Measurements from ENCODE around the gene PPM1M.

PPM1M gene

DNA sequence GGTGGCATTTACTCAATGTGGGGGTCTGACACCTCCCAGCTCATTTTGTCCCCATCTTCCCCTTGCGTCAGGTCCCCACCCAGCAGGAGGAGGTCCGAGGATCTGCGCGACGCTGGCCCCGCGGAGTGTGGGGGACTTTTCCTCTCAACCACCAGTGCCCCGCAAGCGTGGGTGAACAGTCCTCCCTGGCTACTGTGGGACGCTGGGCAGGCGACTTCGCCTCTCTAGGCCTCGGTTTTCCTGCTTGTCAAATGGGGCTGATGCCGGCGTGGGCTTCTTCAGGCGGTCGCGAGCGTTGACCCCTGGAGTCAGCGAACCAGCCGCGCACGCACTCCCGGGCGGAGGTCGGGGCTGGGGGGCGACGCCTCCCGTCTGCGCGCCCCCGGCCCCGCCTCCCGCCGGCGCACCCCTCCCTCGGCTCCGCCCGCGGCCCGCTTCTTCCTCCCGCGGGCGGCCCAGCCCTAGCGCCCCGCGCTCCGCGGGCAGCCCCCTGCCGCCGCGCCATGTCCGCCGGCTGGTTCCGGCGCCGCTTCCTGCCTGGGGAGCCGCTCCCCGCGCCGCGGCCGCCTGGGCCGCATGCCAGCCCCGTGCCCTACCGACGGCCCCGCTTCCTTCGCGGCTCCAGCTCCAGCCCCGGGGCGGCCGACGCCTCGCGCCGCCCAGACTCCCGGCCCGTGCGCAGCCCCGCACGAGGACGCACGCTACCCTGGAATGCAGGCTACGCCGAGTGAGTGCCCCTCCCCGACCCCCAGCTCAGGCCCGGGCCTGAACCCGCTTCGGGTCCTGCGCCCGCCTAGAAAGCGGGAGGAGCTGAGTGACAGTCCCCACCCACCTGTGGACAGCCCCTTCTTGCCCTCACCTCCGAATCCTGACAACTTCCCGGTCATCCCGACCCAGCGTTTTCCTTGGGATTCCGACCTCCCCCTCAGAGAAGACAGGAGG is at the start of gene PPM1M:
Gene PPM1M, plus strand, starts transcription at position 438 of the 942 bp plus-strand sequence. Its CDS starts 66 bp downstream, at position 504.
- DNase-seq (ENCODE audit: low read depth in 2 of 2) = no peak

DNA sequence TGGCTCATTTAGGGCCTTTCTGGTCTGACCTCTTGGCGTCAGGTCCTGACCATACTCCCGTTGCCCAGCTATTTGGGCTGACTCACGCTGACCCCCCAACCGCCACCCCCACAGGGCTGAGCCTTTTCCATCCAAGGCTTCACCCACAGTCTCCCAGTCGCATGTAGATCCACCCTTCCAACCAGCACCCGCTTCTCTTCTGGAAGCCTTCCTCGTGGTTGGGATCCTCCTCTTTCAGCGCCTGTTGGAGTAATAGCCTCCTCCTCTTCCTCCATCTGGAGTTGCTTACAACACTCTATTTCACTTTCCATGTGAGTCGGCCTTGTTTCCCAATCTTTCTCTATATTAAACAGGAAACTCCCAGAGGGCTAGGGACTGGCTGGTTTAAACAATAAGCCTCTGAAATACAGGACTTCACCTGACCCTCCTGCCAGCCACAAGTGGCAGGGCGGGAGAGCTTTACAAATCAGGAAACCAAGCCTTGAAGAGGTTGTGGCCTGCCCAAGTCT is 49.7 kb upstream of the PPM1M start:
- DNase-seq (ENCODE audit: low read depth in 2 of 2) = no peak

GRCh38 chr3:52196977-52197376 is 48.6 kb upstream of the PPM1M start:
- DNase-seq (ENCODE audit: low read depth in 2 of 2) = no peak

DNA sequence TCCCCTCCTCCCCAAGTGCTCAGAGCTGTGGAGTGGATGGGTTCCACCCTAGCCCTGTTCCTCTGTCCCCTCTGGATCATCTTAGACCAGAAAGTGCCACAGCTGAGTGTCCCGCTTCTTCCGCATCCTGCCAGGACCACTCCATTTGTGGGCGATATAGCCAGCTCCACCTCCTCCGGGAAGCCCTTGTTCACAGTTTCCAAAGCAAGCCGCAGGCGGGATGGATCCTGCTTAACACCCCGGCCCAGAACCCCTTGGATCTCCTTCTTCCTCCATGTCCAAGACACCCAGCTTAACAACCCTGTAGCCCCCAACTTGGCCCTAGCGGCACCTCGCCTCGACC is 48.1 kb upstream of the PPM1M start:
- no peak for DNase-seq (ENCODE audit: low read depth in 2 of 2)

DNA sequence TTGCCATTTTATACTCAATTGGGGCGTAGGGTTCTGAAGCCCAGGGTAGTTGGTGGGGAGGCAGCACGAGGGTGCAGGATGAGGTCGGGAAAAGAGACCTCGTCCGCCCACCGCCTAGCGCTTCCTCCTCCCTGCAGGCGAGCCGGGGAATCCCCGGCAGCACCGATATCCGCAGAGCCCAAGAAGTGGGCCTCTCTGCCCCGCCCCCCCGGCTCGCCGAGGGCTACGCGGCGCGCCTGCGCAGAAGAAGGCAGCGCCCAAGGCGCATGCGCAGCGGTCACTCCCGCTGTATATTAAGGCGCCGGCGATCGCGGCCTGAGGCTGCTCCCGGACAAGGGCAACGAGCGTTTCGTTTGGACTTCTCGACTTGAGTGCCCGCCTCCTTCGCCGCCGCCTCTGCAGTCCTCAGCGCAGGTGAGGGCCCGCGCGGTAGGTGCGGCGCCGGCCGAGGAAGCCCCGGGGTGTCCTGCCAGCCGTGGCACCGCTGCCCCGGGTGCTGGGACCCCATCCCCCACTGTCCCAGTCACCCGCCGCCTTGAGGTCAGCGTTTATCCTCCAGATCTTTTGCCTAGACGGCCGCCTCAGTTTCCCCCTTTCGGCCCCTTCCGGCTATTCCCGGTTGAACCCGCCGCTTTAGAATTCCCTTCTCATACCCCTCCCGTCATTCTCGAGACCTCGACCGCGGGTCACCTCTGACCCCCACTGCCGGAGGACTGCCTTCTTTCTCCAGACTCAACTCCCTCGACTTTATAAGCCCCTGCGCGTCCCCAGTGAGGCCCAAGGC is 47.5 kb upstream of the PPM1M start, which contains the start of gene ALAS1:
Gene ALAS1, plus strand, starts transcription at position 319 of the 784 bp plus-strand sequence. CDS start 1,082 bp downstream, outside the sequence.
- peak; percentile 85 to 91 for DNase-seq (ENCODE audit: low read depth in 2 of 2)

GRCh38 chr3:52198643-52199608 is 46.6 kb upstream of the PPM1M start:
- no peak for DNase-seq (ENCODE audit: low read depth in 2 of 2)

DNA sequence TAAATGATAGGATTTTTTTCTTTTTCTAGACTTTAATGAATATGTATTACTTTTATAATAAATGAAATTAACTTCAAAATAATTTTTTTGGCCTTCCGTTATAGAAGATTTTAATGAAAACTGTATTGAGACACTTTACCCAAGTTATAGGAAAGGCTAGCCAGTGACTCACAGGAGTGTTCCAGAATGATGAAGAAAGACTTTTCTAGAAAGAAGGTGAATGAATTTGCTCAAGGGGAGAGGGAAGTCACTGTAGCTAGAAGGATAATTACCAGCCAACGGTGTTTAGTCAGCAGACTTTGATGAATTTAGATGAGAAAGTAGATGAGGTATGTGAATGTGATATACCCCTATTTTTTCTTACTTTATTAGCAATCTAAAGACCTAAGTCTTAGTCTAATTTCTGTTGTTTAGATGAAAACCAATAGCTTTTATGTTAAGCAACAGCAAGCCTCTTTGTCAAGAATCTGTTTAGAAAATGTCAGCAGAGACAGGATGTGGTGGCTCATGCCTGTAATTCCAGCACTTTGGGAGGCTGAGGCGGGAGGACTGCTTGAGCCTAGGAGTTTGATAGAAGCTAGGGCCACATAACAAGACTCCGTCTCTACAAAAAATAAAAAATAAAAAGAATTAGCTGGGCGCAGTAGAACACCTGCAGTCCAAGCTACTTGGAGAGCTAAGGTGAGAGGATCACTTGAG is 44.4 kb upstream of the PPM1M start:
- DNase-seq (ENCODE audit: low read depth in 2 of 2) = no peak

DNA sequence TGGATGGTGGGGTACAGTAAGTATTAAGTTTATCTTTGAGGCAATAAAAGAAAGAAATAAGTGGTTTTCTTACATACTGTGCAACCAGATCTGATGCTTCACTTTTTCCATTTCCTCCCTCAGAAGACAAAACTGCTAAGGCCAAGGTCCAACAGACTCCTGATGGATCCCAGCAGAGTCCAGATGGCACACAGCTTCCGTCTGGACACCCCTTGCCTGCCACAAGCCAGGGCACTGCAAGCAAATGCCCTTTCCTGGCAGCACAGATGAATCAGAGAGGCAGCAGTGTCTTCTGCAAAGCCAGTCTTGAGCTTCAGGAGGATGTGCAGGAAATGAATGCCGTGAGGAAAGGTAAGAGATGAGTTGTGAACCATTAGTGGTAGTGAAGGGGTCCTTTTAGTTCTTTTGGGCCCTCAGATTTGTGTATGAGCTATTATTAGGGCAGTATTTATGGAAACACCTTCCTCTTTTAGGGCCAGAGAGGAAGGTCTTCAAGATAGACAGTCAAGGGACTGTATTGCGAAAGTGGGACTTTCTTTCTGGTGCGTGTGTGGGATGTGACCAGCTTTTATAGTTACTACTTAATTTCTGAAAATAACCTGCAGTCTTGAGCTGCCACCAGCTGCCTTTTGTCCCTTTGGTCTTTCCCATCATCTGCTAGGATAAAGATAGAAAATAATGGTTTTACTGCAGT is 43.0 kb upstream of the PPM1M start:
- DNase-seq (ENCODE audit: low read depth in 2 of 2) = no peak

GRCh38 chr3:52203701-52204100 is 41.9 kb upstream of the PPM1M start:
- no peak for DNase-seq (ENCODE audit: low read depth in 2 of 2)

GRCh38 chr3:52204337-52205073 is 41.1 kb upstream of the PPM1M start:
- DNase-seq (ENCODE audit: low read depth in 2 of 2) = no peak

DNA sequence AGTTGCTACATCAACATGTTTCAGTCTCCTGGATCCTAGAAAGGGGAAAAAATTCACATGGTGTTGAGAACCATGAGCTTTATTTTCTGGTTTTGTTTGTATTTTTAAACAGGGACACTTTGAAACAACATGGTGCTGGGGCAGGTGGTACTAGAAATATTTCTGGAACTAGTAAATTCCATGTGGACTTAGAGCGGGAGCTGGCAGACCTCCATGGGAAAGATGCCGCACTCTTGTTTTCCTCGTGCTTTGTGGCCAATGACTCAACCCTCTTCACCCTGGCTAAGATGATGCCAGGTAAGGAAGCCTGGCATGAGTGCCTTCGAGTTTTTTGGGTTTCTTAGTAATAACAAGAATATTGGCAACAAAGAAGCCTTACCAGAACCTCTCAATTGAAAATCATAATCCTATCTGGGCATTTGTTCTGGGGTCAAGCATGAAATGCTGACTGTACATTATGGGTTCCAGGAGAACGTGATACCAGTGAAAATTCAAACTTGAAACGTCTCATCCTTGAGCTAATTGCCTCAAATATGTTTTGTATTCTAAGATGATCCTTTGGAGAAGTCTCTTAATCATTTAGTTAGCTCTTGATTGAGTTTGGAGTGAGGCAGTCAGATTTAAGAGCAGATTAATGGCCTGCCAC is 39.7 kb upstream of the PPM1M start:
- no peak for DNase-seq (ENCODE audit: low read depth in 2 of 2)

DNA sequence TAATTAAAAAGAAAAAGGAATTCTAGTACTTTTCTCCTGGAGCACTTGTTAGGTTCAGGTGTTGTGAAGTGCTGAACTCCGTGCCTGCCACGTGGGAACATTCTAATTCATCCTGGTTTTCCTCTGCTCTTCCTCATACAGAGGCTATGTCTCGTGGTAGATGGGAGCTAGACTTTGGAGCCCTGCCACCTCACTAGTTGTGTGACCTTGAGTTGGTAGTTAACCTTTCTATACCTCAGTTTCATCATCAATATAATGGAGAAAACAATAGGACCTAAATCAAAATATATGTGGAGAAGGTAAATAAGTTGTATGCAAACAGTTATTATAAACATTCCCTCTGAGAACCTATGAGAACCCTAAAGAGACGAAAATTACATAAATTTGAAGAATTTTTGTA is 37.0 kb upstream of the PPM1M start:
- DNase-seq (ENCODE audit: low read depth in 2 of 2) = no peak

DNA sequence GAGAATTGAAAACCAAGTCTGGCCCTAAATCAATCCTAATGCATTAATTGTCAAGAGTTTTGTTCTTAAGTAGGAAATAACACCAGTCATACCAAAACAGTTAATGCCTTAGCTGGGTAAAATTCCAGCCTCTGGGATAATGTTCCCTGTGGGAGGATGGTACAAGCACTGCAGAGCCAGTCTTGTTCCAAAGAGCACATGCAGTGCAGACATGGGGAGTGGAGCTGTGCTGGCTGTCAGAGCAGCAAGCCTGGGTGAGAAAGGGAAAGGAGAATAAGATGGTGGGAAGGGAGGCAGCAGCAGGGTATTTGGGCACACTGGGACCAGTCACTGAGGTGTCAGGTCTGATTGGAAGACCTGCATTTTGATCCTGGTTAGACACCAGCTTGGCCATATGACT is 35.5 kb upstream of the PPM1M start:
- DNase-seq (ENCODE audit: low read depth in 2 of 2) = no peak

DNA sequence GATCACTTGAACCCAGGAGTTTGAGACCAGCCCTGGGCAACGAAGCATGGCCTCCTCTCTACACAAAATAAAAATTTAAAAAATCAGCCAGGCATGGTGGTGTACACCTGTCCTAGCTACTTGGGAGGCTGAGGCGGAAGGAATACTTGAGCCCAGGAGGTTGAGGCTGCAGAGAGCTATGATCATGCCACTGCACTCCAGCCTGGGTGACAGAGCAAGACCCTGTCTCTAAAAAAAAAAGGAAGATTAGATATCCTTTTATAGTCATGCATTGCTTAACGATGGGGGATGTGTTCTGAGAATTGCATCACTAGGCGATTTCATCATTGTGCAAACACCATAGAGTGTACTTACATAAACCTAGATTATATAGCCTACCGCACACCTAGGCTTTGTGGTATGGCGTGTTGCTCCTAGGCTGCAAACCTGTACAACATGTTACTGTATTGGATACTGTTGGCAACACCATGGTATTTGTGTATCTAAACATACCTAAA is 35.0 kb upstream of the PPM1M start:
- DNase-seq (ENCODE audit: low read depth in 2 of 2) = no peak

DNA sequence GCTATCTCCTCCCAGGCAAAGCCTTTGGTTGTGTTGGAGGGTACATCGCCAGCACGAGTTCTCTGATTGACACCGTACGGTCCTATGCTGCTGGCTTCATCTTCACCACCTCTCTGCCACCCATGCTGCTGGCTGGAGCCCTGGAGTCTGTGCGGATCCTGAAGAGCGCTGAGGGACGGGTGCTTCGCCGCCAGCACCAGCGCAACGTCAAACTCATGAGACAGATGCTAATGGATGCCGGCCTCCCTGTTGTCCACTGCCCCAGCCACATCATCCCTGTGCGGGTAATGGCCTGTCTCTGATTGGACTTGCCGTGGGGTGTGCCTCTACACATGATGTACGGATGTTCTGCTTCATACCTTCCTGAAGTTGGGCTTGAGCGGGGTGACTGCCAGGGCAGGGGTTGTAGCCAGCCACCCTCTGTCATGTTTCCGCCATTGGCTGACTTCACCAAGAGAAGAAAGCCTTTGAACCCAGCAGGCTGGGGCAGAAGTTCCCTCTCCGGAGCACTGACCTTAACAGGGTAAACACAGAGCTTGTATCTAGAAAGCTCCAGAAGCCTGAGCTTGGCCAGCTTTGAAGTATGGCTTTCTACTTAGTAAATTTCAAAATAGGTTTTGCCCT is 34.2 kb upstream of the PPM1M start:
- no peak for DNase-seq (ENCODE audit: low read depth in 2 of 2)

- no peak for DNase-seq (ENCODE audit: low read depth in 2 of 2)
Observed at GRCh38 chr3:52213005-52213404, 32.6 kb upstream of the PPM1M start.

DNA sequence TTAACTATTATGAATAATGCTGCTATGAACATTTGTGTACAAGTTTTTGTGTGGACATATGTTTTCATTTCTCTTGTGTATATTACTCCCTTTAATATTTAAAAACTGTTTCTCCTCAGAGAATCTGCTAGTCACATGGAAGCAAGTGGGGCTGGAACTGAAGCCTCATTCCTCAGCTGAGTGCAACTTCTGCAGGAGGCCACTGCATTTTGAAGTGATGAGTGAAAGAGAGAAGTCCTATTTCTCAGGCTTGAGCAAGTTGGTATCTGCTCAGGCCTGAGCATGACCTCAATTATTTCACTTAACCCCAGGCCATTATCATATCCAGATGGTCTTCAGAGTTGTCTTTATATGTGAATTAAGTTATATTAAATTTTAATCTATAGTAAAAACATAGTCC is 31.7 kb upstream of the PPM1M start:
- DNase-seq (ENCODE audit: low read depth in 2 of 2) = no peak

DNA sequence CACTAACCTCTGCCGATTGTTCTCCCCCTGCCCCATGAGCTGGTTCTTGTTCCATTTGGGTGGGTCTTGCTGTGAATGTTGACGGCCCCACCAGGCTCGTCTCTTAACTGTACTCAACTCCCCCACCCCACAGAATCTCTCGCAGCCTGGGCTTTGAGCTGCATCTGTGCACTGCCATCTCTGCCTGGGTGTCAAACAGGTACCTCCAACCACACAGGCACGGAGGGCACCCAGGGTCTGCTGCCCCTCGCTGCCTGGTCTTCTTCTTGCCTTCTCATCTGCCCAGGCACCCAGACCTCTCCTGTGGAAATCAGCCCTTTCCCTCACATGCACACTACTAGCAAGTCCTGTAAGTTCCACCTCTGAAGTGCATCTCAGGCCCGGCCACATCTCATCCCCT is 30.2 kb upstream of the PPM1M start:
- DNase-seq (ENCODE audit: low read depth in 2 of 2) = no peak

Data from stimulated activated CD4-positive, alpha-beta T cell treated with anti-CD3 and anti-CD28 coated beads, Interleukin-15, amount 100 ng/mL, for 48 hours (primary cell).